HCT116 (cell line): ENCODE results near the gene GGT6. TPM values are rescaled to one million over a fixed set of nuclear protein-coding genes. Genes with fewer than 3 reads are reported as not detected.

Source experiments
- ATAC-seq: fragments of 200-7000 bp; cut with Tn5 transposase; 2 replicates; pipeline ENCODE4 v1.9.1; 2020; ENCODE audit warnings: mild to moderate bottlenecking, moderate library complexity
- BruUV-seq: library from RNA; stranded (reverse); fragments of 400-500 nt; replicated peaks from 2 replicates; lab custom pipeline; 2021; lab: Mats Ljungman, UMichigan
- CTCF ChIA-PET: fragments of 300-600 bp; sonication (Branson Sonifier 250); formaldehyde crosslinking; loops from one replicate; lab custom pipeline; 2021; ENCODE audit warnings: antibody characterized with exemption; lab: Charles Lee
- POLR2A ChIA-PET: fragments of 300-600, 350-600 bp; sonication (Branson Sonifier 250); formaldehyde crosslinking; loops from one replicate; lab custom pipeline; 2021; ENCODE audit warnings: antibody characterized with exemption; lab: Charles Lee
- RAD21 ChIA-PET, 2 experiments: fragments of 300-600 bp; sonication (Branson Sonifier 250); formaldehyde crosslinking; loops; one replicate each; lab custom pipeline; 2023; ENCODE audit warnings: low total read pairs in 2 of 2; ENCODE audit not compliant: uncharacterized antibody in 2 of 2, unreplicated experiment in 2 of 2, low non-redundant PET in 1 of 2; lab: Charles Lee
- DNase-seq: peaks from one replicate; pipeline ENCODE4 v3.0.0-alpha.2; 2010; ENCODE audit warnings: low read depth, low spot score
- H2AFZ ChIP-seq: fragments of 200-600 bp; shearing (Covaris generic), sonication (generic); 2 replicates; pipeline ENCODE4 v1.6.1; 2017; ENCODE audit warnings: low read depth, mixed run types, mixed read lengths, antibody characterized with exemption, low read length; ENCODE audit not compliant: poor library complexity, severe bottlenecking
- H3K27ac ChIP-seq: 2 replicates; pipeline ENCODE4 v1.5.1; 2012; ENCODE audit warnings: low read depth, low read length
- H3K27me3 ChIP-seq: fragments of 200-600 bp; sonication (generic); 2 replicates; pipeline ENCODE4 v1.6.1; 2016; ENCODE audit warnings: mixed run types, low read length, mixed read lengths; ENCODE audit not compliant: insufficient read depth
- H3K36me3 ChIP-seq, 2 experiments: fragments of 200-500 bp in 1 of 2; fragments of 200-600 bp in 1 of 2; sonication (Bioruptor generic) in 1 of 2; sonication (generic) in 1 of 2; 2 replicates each; pipeline versions ENCODE4 v1.5.1 to v1.6.1; 2014 to 2016; ENCODE audit warnings: low read length in 2 of 2, inconsistent platforms in 1 of 2, mixed read lengths in 1 of 2, mixed run types in 1 of 2; ENCODE audit not compliant: insufficient read depth in 2 of 2, control insufficient read depth in 1 of 2
- H3K4me1 ChIP-seq, 2 experiments: fragments of 200-600 bp in 1 of 2; sonication (generic) in 1 of 2; 2 replicates each; pipeline versions ENCODE4 v1.5.1 to v1.6.1; 2012 to 2017; ENCODE audit warnings: low read length in 2 of 2, inconsistent platforms in 1 of 2, mild to moderate bottlenecking in 1 of 2, mixed read lengths in 1 of 2, mixed run types in 1 of 2, moderate library complexity in 1 of 2; ENCODE audit not compliant: insufficient read depth in 2 of 2, control insufficient read depth in 1 of 2
- H3K4me2 ChIP-seq: fragments of 200-600 bp; sonication (generic); 2 replicates; pipeline ENCODE4 v1.6.1; 2017; ENCODE audit warnings: mixed run types, low read length, mixed read lengths
- H3K4me3 ChIP-seq, 2 experiments: fragments of 200-600 bp in 1 of 2; sonication (generic) in 1 of 2; replicated peaks in 1 of 2; 2 replicates each; pipeline ENCODE4 v1.5.1; 2011 to 2016; ENCODE audit warnings: low read length in 2 of 2, control low read depth in 1 of 2, low read depth in 1 of 2, mild to moderate bottlenecking in 1 of 2, mixed read lengths in 1 of 2, mixed run types in 1 of 2
- H3K79me2 ChIP-seq: fragments of 200-600 bp; sonication (generic); 2 replicates; pipeline ENCODE4 v1.6.1; 2017; ENCODE audit warnings: mild to moderate bottlenecking, mixed run types, low read length, moderate library complexity, mixed read lengths; ENCODE audit not compliant: insufficient read depth
- H3K9ac ChIP-seq: fragments of 200-600 bp; sonication (generic); 2 replicates; pipeline ENCODE4 v1.6.1; 2016; ENCODE audit warnings: low read length, mixed read lengths
- H3K9me2 ChIP-seq: fragments of 200-600 bp; sonication (generic), shearing (Covaris generic); 2 replicates; pipeline ENCODE4 v1.6.1; 2017; ENCODE audit warnings: mixed run types, mild to moderate bottlenecking, moderate library complexity; ENCODE audit not compliant: insufficient read depth
- H3K9me3 ChIP-seq, 2 experiments: fragments of 200-500 bp in 1 of 2; fragments of 200-600 bp in 1 of 2; sonication (Bioruptor generic) in 1 of 2; sonication (generic) in 1 of 2; 2 replicates each; pipeline ENCODE4 v1.6.1; 2014 to 2017; ENCODE audit warnings: low read length in 2 of 2, mixed read lengths in 2 of 2, inconsistent platforms in 1 of 2, low read depth in 1 of 2, mild to moderate bottlenecking in 1 of 2, mixed run types in 1 of 2, moderate library complexity in 1 of 2; ENCODE audit not compliant: control insufficient read depth in 1 of 2, insufficient read depth in 1 of 2
- H4K20me1 ChIP-seq: fragments of 200-600 bp; sonication (generic), shearing (Covaris generic); 2 replicates; pipeline ENCODE4 v1.6.1; 2017; ENCODE audit warnings: mixed run types, mild to moderate bottlenecking, moderate library complexity; ENCODE audit not compliant: insufficient read depth
- ATF3 ChIP-seq: IDR thresholded peaks from 2 replicates; pipeline ENCODE4 v1.6.1; 2012
- CBX3 ChIP-seq: IDR thresholded peaks from 2 replicates; pipeline ENCODE4 v1.6.1; 2012; ENCODE audit warnings: low read depth
- CEBPB ChIP-seq: IDR thresholded peaks from 2 replicates; pipeline ENCODE4 v1.6.1; 2012; ENCODE audit warnings: low read depth
- CTCF ChIP-seq, 3 experiments: fragments of 200-600 bp in 1 of 3; sonication (generic) in 1 of 3; IDR thresholded peaks in 2 of 3; conservative IDR thresholded peaks in 1 of 3; 2 replicates each; pipeline ENCODE4 v1.5.1; 2012 to 2017; ENCODE audit warnings: low read depth in 2 of 3, low read length in 2 of 3, antibody characterized with exemption in 1 of 3, borderline replicate concordance in 1 of 3, control low read depth in 1 of 3, mild to moderate bottlenecking in 1 of 3, mixed read lengths in 1 of 3, mixed run types in 1 of 3, moderate library complexity in 1 of 3; ENCODE audit not compliant: insufficient read depth in 1 of 3
- EGR1 ChIP-seq: IDR thresholded peaks from 2 replicates; pipeline ENCODE4 v1.6.1; 2012; ENCODE audit warnings: low read depth
- ELF1 ChIP-seq: IDR thresholded peaks from 2 replicates; pipeline ENCODE4 v1.6.1; 2012; ENCODE audit warnings: low read depth, borderline replicate concordance
- EZH2 ChIP-seq: fragments of 200-600 bp; sonication (generic); IDR thresholded peaks from 2 replicates; pipeline ENCODE4 v1.6.1; 2017; ENCODE audit warnings: antibody characterized with exemption, mixed run types
- EZH2phosphoT487 ChIP-seq: fragments of 200-600 bp; IDR thresholded peaks from 2 replicates; pipeline ENCODE4 v1.6.1; 2018; ENCODE audit warnings: antibody characterized with exemption, borderline replicate concordance
- FOSL1 ChIP-seq: IDR thresholded peaks from 2 replicates; pipeline ENCODE4 v1.6.1; 2012; ENCODE audit warnings: low read depth
- JUND ChIP-seq: IDR thresholded peaks from 2 replicates; pipeline ENCODE4 v1.6.1; 2012
- POLR2A ChIP-seq: IDR thresholded peaks from 2 replicates; pipeline ENCODE4 v1.7.0; 2011; ENCODE audit warnings: borderline replicate concordance; ENCODE audit not compliant: insufficient read depth, insufficient read length; ENCODE audit errors: extremely low read depth
- POLR2AphosphoS5 ChIP-seq: IDR thresholded peaks from 2 replicates; pipeline ENCODE4 v1.6.1; 2011; ENCODE audit warnings: mild to moderate bottlenecking, low read depth, low read length, moderate library complexity
- RAD21 ChIP-seq: IDR thresholded peaks from 2 replicates; pipeline ENCODE4 v1.6.1; 2012; ENCODE audit warnings: low read depth, mild to moderate bottlenecking
- SIN3A ChIP-seq: IDR thresholded peaks from 2 replicates; pipeline ENCODE4 v1.6.1; 2012; ENCODE audit warnings: low read depth
- SP1 ChIP-seq: IDR thresholded peaks from 2 replicates; pipeline ENCODE4 v1.6.1; 2012; ENCODE audit warnings: low read depth
- SRF ChIP-seq: IDR thresholded peaks from 2 replicates; pipeline ENCODE4 v1.6.1; 2012; ENCODE audit warnings: low read depth
- TCF7L2 ChIP-seq: IDR thresholded peaks from 2 replicates; pipeline ENCODE4 v1.7.0; 2011; ENCODE audit warnings: borderline replicate concordance, inconsistent platforms; ENCODE audit not compliant: insufficient read depth, insufficient read length; ENCODE audit errors: extremely low read depth
- YY1 ChIP-seq: IDR thresholded peaks from 2 replicates; pipeline ENCODE4 v1.6.1; 2011; ENCODE audit warnings: low read length, low read depth, moderate library complexity, mild to moderate bottlenecking; ENCODE audit not compliant: insufficient replicate concordance; ENCODE audit errors: extremely low read depth
- ZBTB33 ChIP-seq: IDR thresholded peaks from 2 replicates; pipeline ENCODE4 v1.6.1; 2011; ENCODE audit warnings: mild to moderate bottlenecking, low read length, moderate library complexity; ENCODE audit not compliant: insufficient replicate concordance; ENCODE audit errors: extremely low read depth
- ZFX ChIP-seq: fragments of 450-650 bp; IDR thresholded peaks from 2 replicates; pipeline ENCODE4 v1.6.1; 2017
- ZNF274 ChIP-seq: fragments of 200-500 bp; sonication (Bioruptor generic); IDR thresholded peaks from 2 replicates; pipeline ENCODE4 v1.6.1; 2014; ENCODE audit warnings: mild to moderate bottlenecking, low read depth, low read length, inconsistent platforms
- intact Hi-C: fragments of 100-400 bp; cut with micrococcal nuclease; formaldehyde crosslinking; loops from 2 replicates; pipeline ENCODE4 v1.10.0; 2022
- total RNA-seq: library from RNA; stranded (reverse); gene quantifications from one replicate; pipeline ENCODE4 v1.2.1, GENCODE V29; 2021; ENCODE audit not compliant: unreplicated experiment

The GGT6 gene
- total RNA-seq, 1 experiment from 2014 or later, result 0.10 TPM

GRCh38 chr17:4565209-4566141, 5.1 kb upstream of the GGT6 start:
- Histone ChIP-seq H3K4me1 (peaks cover 3 to 16% of the 10 kb centered on the region in 2 experiments; a peak in 3 of 4 replicates), H3K79me2 (no peaks in the 10 kb centered on the region), H3K36me3 (no peaks in the 10 kb centered on the region), H3K27me3 (no peaks in the 10 kb centered on the region), H3K9ac (no peak overlapping the region; the same call in 1 of the 2 replicates), H3K27ac (no peak overlapping the region), H3K9me2 (no peaks in the 10 kb centered on the region), H2AFZ (peak overlapping the region; percentile 98), H4K20me1 (no peaks in the 10 kb centered on the region), H3K9me3 (no peaks in the 10 kb centered on the region), H3K4me3 (no peak overlapping the region), H3K4me2 (peak overlapping the region; percentile 34)
- ChIA-PET POLR2A (interaction anchor here (1.1 kb wide), 1 partner anchor 60 kb away, joined by 4 read pairs; no protein-coding TSS in a partner anchor), CTCF (interaction anchor here (0.7 to 3.3 kb wide), 9 partner anchors 10 to 338 kb away, joined by 3 to 59 read pairs (median 5); partner anchors contain the start of genes CHRNE, MYBBP1A and SMTNL2), RAD21 (no interaction called here)
- BruUV-seq, result no TSS peak
- ATAC-seq (peak; percentile 84), DNase-seq (peak; percentile 84)
- intact Hi-C loops, result loop anchor here (1.0 kb wide), 2 partner anchors 61 to 324 kb away; no protein-coding TSS in a partner anchor
- TF ChIP-seq ZBTB33 (peak; percentile 41), FOSL1 (no peak), ZFX (no peak), POLR2A (no peak), ELF1 (no peak), EGR1 (no peak), SP1 (no peak), SRF (no peak), CEBPB (no peak), EZH2 (no peak), CBX3 (peak; percentile 92; the same call in 1 of the 2 replicates), ZNF274 (no peak), JUND (no peak), YY1 (peak; percentile 67), ATF3 (no peak), CTCF (IDR thresholded peaks at IDR 0.05 in 2 of 3, conservative IDR thresholded peaks at IDR 0.05 in 1 of 3; ENCODE audit: borderline replicate concordance in 1 of 3, insufficient read depth in 1 of 3, low read depth in 2 of 3, low read length in 2 of 3) (peak; percentile 82 to 90 (median 86)), EZH2phosphoT487 (no peak), TCF7L2 (no peak), SIN3A (no peak), RAD21 (peak; percentile 59), POLR2AphosphoS5 (peak; percentile 17; the same call in 1 of the 2 replicates)
